ENCODE data around the gene HGS.

Gene HGS

GRCh38 chr17:81683584-81684441, at the start of gene HGS, which contains the start of gene ARL16:
Gene HGS (plus strand): TSS chr17:81684011. CDS start chr17:81684067, 56 bp downstream.
Gene ARL16 (minus strand): TSS chr17:81683797. CDS start chr17:81683753, 44 bp downstream.
- DNase-seq: peak; percentile 100

GRCh38 chr17:81635431-81635830, 48.4 kb upstream of the HGS start:
- no peak for DNase-seq

GRCh38 chr17:81635973-81636504, 47.8 kb upstream of the HGS start:
- no peak for DNase-seq

GRCh38 chr17:81636505-81637288, 47.1 kb upstream of the HGS start, which contains the start of the genes NPLOC4 and TSPAN10:
Gene NPLOC4 (minus strand): TSS chr17:81637112. CDS start chr17:81636930, 182 bp downstream.
Gene TSPAN10 (plus strand): TSS chr17:81637196. CDS start chr17:81642413, 5,217 bp downstream.
- DNase-seq: peak; percentile 91

- DNase-seq: no peak
Measured at GRCh38 chr17:81638683-81639082, 45.1 kb upstream of the HGS start.

GRCh38 chr17:81640011-81640410, 43.8 kb upstream of the HGS start:
- DNase-seq: no peak

GRCh38 chr17:81641825-81642489, 41.9 kb upstream of the HGS start:
- DNase-seq: no peak

- no peak for DNase-seq
Measured at GRCh38 chr17:81644496-81644895, 39.3 kb upstream of the HGS start.

- no peak for DNase-seq
Measured at GRCh38 chr17:81644976-81645952, 38.5 kb upstream of the HGS start.

- DNase-seq: no peak
Measured at GRCh38 chr17:81646869-81647600, 36.8 kb upstream of the HGS start.

GRCh38 chr17:81647640-81648012, 36.2 kb upstream of the HGS start:
- peak; percentile 14 for DNase-seq

GRCh38 chr17:81648013-81648706, 35.7 kb upstream of the HGS start:
- DNase-seq: peak; percentile 20

- DNase-seq: no peak
Measured at GRCh38 chr17:81648707-81649085, 35.1 kb upstream of the HGS start.

GRCh38 chr17:81650951-81651350, 32.9 kb upstream of the HGS start:
- DNase-seq: no peak

GRCh38 chr17:81651692-81652091, 32.1 kb upstream of the HGS start:
- no peak for DNase-seq

GRCh38 chr17:81652906-81653771, 30.7 kb upstream of the HGS start:
- no peak for DNase-seq

GRCh38 chr17:81655378-81656117, 28.3 kb upstream of the HGS start:
- DNase-seq: no peak

- DNase-seq: no peak
Measured at GRCh38 chr17:81656118-81656743, 27.6 kb upstream of the HGS start, which contains the start of gene PDE6G. Gene PDE6G (minus strand): TSS chr17:81656542. CDS start chr17:81653305, 3,237 bp downstream.

All from retina (tissue), 1 donor.